Myocyte (in vitro differentiated cells): Measurements from ENCODE around the gene MCOLN1. TPM values are rescaled to one million over a fixed set of nuclear protein-coding genes. Genes with fewer than 3 reads are reported as not detected.

ENCODE experiments used
- DNase-seq: peaks from one replicate; pipeline ENCODE4 v3.0.0-alpha.2; 2012; ENCODE audit warnings: low read depth
- total RNA-seq: library from RNA; depleted of rRNA; stranded (reverse); fragments of >200 nt; gene quantifications from 2 replicates; pipeline ENCODE4 v1.2.3, GENCODE V29; 2014

Gene MCOLN1
- total RNA-seq, 1 donor from 2014 or later: 9.2 TPM

DNA sequence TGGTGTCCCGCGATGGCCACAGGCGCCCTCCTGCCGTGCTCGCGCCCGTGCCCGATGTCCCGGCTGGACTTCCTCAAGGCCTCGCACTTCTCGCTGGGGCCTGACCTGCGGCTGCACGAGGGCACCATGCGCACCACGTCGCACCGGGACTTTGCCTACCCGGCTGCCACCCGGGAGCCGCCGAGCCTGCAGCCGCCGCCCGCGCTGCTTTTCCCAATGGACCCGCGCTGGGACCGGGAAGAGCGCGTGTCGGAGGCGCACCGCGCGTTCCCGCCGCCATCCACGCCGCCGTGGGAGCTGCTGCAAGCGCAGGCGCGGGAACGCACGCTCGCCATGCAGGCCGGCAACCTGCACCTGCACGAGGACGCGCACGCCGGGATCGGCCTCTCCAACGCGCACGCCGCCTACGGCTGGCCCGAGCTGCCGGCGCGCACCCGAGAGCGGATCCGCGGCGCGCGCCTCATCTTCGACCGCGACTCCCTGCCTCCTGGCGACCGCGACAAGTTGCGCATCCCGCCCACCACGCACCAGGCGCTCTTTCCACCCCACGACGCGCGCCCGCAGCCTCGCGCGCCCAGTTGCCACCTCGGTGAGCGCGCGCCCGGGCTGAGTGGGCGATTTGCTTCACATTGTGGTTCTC, 21.5 kb upstream of the MCOLN1 start:
- DNase-seq: no peak

DNA sequence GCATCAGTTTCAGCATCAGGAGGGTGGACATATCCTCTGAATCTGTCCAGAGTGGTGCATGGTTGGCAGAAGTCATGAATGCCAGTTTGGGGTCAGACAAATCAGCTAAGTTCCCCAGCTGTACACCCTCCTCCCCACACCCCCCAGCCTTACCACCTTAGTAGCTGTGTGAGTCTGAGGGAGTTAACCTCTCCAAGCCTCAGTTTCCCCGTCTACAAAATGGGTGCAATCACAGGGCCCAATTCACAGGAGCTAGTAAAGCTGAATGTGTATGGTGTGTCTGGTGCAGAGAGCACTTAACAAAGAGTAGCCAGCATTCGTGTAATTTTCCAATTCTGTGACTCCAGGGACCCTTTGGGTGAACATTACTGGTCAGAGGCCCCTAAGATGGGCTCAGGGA, 19.9 kb upstream of the MCOLN1 start:
- no peak for DNase-seq

DNA sequence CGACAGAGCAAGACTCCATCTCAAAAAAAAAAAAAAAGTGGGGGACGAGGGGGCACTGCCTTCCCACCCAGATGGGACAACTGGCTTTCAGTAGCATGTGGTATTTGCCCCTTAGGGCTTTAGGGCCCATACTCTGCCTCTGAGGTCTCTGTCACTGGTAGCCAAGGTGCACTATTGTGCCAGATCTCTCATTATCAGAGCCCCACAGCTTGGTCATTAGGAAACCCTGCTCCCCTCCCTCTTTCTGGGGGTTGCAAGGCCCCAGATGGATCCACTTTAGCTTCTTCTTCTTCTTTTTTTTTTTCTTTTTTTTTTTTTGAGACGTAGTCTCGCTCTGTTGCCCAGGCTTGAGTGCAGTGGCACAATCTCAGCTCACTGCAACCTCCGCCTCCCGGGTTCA, 17.7 kb upstream of the MCOLN1 start:
- no peak for DNase-seq

DNA sequence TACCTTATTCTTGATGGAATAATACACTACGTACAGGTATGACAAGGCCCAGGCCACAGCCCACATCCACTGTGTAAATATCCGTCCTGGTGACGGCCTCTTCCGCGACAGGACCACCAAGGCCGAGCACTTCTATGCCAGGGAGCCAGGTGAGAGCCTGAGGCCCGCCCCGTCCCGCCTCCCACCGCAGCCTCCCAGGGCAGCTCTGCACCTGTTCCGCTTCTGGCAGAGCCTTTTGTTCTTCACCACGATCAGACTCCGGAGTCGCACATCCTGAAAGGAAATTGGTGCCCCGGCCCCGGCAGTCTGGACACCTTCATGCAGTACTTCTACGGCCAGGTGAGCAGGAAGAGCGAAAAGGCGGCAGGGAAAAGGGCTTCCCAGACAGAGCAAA, 17.1 kb upstream of the MCOLN1 start:
- DNase-seq: no peak

DNA sequence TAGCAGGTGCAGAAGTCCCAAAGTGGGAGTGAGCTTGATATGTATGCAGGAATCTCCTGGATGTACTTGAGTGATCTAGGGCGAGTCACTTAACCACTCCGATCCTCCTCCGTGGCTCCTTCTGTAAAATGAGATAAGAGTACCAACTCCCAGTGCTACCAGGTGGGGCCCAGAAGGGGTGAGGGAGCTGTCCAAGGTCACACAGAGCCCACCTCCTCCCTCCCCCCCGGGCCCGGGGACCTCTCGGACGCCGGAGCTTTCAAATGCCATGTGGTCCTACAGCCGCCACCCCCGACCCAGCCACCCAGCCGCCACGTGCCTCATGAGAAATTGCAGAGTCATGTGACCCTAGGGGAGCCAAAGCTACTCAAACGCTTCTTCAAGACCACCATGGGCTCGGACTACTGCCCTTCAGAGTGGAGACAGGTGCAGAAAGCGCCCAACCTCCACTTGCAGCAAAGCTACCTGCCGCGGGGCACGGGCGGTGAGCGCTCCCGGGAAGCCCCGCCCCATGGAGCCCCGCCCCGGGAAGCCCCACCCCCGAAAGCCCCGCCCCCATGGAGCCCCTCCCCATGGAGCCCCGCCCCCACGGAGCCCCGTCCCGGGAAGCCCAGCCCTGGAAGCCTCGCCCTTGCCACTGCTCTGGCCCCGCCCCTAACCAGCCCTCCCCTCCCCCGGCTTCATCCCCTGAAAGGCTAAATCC, 16.6 kb upstream of the MCOLN1 start:
- no peak for DNase-seq

DNA sequence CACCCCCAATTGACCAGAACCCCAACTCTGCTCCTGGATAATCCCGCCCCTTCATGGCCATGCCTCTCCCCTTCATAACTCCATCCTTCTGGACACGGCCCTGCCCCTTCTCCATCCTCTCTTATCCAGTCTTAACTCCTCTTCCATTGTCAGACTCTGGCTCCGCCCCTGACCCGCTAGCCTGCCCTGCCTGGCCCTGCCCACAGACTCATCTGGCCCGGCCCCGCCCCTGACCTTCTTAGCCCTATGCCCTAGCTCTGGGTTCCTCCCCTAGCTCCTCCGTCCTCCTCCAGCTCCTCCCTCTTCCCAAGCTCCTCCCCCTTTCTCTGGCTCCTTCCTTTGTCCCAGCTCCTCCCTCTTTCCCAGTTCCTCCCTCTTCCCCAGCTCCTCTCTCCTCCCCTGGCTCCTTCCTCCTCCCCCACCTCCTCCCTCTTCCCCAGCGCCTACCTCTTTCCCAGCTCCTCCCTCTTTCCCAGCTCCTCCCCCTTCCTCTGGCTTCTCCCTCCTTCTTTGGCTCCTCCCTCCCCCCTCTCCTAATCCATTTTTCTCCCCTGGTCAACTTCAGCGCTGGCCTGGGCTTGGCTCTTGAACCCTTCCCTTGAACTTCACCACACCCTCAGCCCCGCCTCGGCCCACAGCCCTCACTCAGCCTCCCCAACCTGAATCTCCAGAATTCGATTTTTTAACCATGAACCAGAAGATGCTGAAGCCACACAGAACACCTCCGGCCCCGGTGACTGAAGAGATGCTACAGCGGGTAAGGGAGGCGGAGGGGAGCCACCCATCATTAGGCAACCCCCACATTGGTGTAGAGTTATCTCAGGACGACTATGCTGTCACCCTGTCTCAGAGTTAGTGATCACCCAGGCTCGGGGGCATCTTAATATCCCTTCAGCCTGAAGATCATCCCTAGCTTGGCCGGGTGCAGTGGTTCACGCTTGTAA, 15.8 kb upstream of the MCOLN1 start:
- DNase-seq: peak; percentile 39

DNA sequence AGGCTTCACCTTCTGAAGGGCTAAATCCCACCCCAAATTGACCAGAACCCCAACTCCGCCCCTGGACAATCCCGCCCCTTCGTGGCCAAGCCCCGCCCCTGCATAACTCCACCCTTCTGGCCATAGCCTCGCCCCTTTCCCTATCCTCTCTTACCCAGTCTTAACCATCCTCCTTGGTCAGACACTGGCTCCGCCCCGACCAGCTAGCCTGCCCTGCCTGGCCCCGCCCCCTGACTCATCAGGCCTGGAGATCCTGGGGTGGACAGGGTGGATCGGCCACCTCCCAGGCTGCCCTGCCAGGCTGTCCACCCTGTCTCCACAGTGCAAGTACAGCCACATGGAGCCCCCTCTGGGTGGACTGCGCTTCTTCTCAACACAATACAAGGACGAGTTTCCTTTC, 14.5 kb upstream of the MCOLN1 start:
- peak; percentile 73 for DNase-seq

DNA sequence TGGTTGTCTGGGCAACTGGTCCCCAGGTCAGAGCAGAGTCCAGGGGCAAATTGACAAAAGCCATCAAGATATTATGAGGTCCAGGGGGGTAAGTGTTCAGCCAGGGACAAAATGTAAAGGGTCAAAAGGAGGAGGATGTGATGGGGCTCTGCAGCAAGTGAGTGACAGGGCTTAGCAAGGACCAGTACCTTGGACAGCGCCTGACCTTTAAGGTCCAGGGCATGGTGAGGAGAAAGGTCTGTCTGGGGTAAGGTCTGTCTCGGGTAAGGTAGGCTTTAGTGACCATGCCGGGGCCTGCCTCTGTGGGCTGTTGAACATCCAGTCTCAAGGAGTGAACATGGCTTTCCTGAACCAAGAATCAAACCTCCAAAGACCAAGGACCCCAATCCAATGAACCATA, 12.8 kb upstream of the MCOLN1 start:
- no peak for DNase-seq

DNA sequence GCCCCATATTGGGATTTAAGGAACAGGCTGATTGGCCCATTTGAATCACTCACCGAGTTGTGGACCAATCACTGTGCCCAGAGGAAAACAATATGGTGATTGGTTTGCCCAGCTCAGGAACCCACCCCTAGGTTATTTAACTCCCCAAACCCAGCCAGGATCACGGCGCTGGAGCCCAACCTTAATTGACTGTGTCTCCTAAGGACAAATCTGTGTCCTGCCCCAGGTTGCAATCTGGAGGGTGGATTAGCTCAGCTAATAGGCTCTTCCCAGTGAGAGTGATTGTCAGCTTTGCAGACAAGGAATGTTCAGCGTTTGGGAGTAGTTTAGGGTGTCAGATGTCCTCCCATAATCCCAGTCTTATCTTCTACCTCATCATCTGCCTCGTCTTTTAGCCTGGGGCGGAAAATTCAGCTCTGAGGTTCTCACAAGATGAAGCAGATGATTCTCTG, 10.0 kb upstream of the MCOLN1 start:
- no peak for DNase-seq

DNA sequence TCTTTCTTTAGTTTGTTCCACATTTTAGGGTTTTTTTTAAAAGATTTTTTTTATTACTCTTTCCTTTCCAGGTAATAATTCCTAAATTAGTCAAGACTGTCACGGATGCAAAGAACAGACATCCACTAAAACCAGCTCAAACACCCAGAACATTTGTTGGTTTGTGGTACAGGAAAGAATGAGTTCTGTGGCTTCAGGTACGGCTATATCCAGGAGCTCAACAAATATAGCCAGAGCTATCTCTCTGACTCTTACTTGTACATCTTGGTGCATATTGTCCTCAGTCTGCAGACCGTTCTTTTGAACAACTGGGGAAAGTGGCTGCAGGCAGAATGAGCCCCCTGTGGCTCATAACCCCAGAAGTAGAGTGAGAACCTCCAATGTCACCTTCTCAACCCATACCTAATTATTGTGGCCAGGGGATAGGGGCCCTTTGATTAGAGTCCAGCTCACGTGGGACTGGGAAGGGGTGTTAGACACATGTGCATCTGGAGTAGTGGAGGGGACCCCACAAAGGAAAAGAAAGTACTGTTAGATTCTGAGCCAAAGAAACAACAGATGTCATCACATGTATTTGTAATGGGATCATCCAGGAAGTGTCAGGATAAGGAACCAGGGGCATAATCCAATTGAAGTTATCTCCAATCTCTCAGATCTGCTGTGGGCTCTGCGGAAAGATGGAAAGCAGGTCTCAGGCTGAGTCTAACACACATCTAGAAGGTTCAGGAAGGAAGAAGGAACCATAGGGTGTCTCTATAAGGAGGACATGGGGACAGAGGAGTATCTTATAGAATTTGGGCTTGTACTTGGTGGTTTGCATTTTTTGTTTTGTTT, 8.4 kb upstream of the MCOLN1 start:
- no peak for DNase-seq

DNA sequence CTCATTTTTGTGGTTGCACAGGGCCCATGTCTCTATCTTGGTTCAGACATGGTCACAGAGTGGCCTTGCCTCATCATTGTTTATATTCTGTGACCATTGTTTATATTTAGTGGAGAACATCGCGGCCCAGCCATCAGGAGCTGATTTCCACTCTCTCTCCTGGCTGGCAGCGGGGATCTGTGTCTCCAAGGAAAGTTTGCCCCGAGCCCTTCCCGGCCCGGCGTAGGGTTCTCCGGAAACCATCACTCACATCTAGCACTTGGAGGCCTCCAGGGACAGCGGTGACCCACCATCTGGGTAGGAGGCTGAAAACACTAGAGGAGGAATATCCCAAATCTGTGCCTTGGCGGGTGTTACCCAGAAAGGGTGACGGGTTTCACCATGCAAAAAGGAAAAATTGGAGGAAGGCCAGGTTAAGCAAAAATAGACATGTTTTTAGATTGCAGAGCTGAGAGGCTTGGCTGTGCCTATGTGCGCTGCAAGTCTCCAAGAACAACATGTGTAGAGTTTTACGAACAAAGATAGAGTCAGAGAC, 7.2 kb upstream of the MCOLN1 start:
- DNase-seq: no peak

DNA sequence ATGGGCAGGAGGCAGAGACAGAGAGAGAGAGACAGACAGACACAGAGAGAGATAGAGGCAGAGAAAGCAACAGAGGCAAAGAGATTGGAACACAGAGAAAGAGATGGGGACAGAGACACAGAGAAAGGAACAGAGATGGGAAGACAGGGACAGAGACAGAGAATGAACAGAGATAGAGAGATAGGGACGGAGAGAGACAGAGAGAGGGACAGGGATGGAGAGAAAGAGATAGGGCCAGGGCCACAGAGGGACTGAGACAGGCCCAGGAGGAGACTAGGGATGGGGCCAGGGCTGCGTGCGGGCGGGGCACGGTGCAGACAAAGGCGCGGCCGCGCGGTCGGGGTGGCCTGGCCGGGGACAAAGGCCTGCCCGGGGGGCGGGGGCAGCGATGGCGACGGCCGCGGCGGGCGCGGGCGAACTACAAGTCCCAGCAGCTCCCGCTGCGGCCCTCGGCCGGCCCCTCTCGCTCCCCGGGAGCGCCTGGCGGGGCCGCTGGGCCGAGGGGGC, 6.7 kb upstream of the MCOLN1 start, which contains the start of gene ZNF358:
ZNF358 (plus strand) TSS at position 459 of the 507 bp plus-strand sequence. CDS start 3,140 bp downstream, outside the sequence.
- DNase-seq: peak; percentile 77

DNA sequence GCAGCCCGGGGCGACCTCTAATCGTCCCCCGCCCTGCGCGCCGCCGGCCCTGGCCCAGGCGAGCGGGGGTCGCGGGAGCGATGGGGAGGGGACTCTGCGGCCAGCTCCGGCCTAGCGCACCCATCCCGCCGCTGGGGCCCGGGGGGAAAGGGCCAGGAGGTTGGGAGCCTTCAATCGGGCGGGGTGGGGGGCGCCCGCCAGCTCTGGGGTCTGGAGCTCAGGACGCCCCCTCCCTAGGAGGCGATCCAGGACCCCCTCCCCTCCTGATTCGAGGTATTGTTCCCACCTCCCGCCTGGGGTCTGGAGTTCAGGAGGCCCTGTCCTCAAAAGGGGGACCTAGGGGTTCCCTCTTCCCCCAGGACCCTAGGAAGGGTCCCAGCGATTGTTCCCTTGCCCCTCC, 6.1 kb upstream of the MCOLN1 start:
- DNase-seq: no peak

DNA sequence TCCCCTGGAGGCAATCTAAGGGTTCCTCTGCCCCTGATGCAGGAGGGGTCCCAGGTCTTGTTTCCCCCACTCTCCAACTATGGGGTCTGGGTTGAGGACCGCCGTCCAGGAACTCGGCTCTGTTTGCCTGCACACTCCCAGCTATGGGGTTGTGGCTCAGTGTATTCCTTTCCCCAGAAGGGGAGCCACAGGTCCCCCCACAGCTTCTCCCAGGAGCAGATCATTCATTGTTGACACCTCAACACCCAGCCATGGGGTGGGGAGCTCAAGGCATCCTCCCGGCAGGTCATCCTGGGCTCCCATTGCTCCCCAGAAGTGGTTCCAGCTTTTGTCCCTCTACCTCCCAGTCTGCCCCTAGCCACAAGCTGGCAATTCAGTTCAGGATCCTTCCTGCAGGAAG, 5.5 kb upstream of the MCOLN1 start:
- no peak for DNase-seq

DNA sequence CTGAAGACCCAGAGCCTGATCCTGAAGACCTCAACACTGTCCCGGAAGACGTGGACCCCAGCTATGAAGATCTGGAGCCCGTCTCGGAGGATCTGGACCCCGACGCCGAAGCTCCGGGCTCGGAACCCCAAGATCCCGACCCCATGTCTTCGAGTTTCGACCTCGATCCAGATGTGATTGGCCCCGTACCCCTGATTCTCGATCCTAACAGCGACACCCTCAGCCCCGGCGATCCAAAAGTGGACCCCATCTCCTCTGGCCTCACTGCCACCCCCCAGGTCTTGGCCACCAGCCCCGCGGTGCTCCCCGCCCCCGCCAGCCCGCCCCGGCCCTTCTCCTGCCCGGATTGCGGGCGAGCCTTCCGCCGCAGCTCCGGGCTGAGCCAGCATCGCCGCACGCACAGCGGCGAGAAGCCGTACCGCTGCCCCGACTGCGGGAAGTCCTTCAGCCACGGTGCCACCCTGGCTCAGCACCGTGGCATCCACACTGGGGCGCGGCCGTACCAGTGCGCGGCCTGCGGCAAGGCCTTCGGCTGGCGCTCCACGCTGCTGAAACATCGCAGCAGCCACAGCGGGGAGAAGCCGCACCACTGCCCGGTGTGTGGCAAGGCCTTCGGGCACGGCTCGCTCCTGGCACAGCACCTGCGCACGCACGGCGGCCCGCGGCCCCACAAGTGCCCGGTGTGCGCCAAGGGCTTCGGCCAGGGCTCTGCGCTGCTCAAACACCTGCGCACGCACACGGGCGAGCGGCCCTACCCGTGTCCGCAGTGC, 2.9 kb upstream of the MCOLN1 start:
- DNase-seq: no peak

DNA sequence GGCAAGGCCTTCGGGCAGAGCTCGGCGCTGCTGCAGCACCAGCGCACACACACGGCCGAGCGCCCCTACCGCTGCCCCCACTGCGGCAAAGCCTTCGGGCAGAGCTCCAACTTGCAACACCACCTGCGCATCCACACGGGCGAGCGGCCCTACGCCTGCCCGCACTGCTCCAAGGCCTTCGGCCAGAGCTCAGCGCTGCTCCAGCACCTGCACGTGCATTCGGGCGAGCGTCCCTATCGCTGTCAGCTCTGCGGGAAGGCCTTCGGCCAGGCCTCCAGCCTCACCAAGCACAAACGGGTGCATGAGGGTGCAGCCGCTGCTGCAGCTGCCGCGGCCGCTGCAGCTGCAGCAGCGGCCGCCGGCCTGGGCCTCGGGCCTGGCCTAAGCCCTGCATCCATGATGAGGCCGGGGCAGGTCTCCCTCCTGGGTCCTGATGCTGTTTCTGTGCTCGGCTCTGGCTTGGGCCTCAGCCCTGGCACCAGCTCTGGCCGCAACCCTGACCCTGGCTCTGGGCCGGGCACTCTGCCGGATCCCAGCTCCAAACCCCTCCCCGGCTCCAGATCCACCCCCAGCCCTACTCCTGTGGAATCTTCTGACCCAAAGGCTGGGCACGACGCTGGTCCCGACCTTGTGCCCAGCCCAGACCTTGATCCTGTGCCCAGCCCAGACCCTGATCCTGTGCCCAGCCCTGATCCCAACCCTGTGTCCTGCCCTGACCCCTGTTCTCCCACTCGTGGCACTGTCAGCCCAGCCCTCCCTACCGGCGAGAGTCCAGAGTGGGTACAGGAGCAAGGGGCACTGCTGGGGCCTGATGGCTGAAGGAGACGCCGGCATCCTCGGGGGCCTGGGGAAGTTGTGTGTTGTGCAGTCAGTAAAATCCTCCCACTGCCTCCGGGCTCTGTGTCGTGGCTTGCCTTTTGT, 2.0 kb upstream of the MCOLN1 start:
- DNase-seq: no peak

DNA sequence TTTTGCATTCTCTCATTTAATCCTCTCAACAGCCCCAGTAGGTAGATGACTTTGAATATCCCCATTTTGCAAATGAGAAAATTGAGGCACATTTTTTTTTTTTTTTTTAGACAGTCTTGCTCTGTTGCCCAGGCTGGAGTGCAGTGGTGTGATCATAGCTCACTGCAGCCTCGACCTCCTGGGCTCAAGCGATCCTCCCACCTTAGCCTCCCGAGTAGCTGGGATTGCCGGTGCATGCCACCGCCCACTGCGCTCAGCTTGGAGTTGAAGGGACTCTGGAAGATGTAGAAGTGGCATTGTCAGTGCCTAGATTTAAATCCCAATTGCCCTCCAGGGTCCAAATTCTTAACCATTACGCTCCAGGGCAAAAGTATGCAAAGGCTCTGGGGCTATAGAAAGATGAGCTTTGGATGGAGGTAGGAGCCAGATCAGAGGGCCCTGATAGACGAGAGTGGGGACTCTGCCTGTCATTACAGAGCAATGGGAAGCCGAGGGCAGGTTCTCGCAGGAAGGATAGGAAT, 813 bp upstream of the MCOLN1 start:
- DNase-seq: no peak

DNA sequence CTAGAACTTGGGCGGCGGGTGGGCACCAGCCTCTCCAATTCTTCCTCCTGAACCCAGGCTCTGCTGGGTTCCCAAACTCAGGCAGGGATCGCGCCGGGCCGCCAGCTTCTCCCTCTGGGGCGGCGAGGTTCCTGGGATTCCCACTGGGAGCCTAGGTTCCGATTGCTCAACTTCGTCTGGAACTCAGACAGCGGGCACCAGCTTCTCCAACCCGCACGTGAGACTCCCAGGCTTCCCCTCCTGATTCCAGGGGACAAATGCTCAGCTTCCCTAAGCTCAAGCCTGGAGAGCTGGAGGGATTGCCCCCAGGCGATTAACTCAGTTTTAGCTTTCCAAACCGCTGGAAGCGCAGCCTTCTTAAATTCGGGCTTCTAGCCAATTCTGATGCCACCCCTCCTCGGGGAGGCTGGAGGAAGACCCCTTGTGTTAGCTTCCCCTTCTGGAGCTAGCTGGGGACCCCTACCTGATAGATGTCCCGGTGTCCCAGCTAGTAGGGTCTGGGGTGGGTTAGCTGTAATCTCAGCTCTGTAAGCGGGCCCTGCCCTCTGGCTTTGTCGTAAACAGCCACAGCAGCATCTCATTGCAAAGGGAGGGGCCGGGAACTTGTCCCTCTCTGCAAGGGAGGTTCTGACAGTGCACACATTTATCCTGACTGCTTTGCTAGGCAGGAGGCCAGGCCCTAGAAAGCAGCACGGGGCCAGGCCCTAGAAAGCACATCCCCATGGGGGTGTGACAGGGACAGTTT, 671 bp downstream of the MCOLN1 start:
- no peak for DNase-seq
